Vagina (tissue), 2 donors: ENCODE results near the gene VIPR2. TPM values are rescaled to one million over a fixed set of nuclear protein-coding genes. Genes with fewer than 3 reads are reported as not detected.
A peak's percentile ranks its signal among the peaks of the same experiment; 100 is the strongest.

Experiments
- DNase-seq, 2 donors: peaks; one replicate each; pipeline ENCODE4 v3.0.0-alpha.2; 2017; ENCODE audit errors: extremely low spot score in 2 of 2
- H3K27ac ChIP-seq: fragments of 200-600 bp; sonication (generic); one replicate; pipeline ENCODE4 v1.5.1; 2019
- H3K27me3 ChIP-seq: fragments of 200-600 bp; sonication (generic); one replicate; pipeline ENCODE4 v1.5.1; 2019
- H3K36me3 ChIP-seq, 2 donors: fragments of 200-600 bp; sonication (generic); one replicate each; pipeline ENCODE4 v1.5.1; 2017 to 2019
- H3K4me1 ChIP-seq: fragments of 200-600 bp; sonication (generic); one replicate; pipeline ENCODE4 v1.5.1; 2019
- H3K4me3 ChIP-seq, 2 donors: fragments of 200-600 bp; sonication (generic); 1 replicate in 1 of 2; 2 replicates in 1 of 2; pipeline ENCODE4 v1.5.1; 2016 to 2019
- H3K9me3 ChIP-seq: fragments of 200-600 bp; sonication (generic); one replicate; pipeline ENCODE4 v1.5.1; 2019
- CTCF ChIP-seq, 3 experiments: fragments of 450-650 bp in 2 of 3; fragments of 200-600 bp in 1 of 3; sonication (generic) in 1 of 3; IDR thresholded peaks; one replicate each; pipeline ENCODE4 v1.5.1; 2017 to 2019; ENCODE audit warnings: antibody characterized with exemption in 3 of 3, mild to moderate bottlenecking in 2 of 3, moderate library complexity in 2 of 3
- POLR2A ChIP-seq, 2 donors: fragments of 450-650 bp; IDR thresholded peaks; one replicate each; pipeline ENCODE4 v1.6.1; 2017; ENCODE audit warnings: antibody characterized with exemption in 2 of 2, mild to moderate bottlenecking in 2 of 2, moderate library complexity in 2 of 2
- POLR2AphosphoS5 ChIP-seq, 2 donors: sonication (generic); formaldehyde crosslinking; IDR thresholded peaks; one replicate each; pipeline ENCODE4 v1.9.0; 2017; ENCODE audit warnings: antibody characterized with exemption in 2 of 2, mild to moderate bottlenecking in 2 of 2, low read depth in 1 of 2; ENCODE audit not compliant: insufficient read depth in 1 of 2
- intact Hi-C: fragments of 100-400 bp; cut with DNase I; formaldehyde crosslinking; loops from one replicate; pipeline ENCODE4 v1.15.1; 2023
- total RNA-seq: library from RNA; depleted of rRNA; stranded (reverse); fragments of >200 nt; gene quantifications from one replicate; pipeline ENCODE4 v1.2.3, GENCODE V29; 2016

The VIPR2 gene
- total RNA-seq, 1 donor from 2014 or later: 11.3 TPM

DNA sequence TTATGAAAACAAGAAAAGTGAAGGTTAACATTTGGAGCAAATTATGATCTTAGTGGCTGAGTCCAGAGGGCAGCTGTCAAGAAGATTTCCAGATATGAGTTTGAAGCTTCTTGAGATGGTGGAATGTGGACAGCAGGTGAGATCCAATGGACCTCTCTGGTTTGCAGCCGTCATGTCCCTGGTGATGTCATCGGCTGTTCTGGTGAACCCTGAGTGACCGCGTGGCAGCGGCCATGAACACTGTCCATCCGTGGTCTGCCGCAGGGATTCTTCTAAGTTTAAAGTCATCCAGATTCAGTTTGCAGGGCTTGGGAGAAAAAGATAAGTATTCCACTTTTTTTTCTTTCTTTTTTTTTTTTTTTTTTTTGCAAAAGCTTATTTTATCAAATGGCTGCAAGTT, 15.8 kb upstream of the VIPR2 start:
- Histone ChIP-seq H3K9me3 (no peaks in the 10 kb centered on the region), H3K4me3 (no peak overlapping the region), H3K36me3 (no peaks in the 10 kb centered on the region), H3K4me1 (no peaks in the 10 kb centered on the region), H3K27ac (no peak overlapping the region), H3K27me3 (no peaks in the 10 kb centered on the region)
- DNase-seq: no peak
- TF ChIP-seq POLR2A (IDR thresholded peaks at IDR 0.05) (no peak), CTCF (IDR thresholded peaks at IDR 0.05) (no peak), POLR2AphosphoS5 (IDR thresholded peaks at IDR 0.05; ENCODE audit: insufficient read depth in 1 of 2, low read depth in 1 of 2) (no peak)
- intact Hi-C loops: no loop called here

GRCh38 chr7:159159731-159160130, 15.1 kb upstream of the VIPR2 start:
- DNase-seq: peak in 1 of 2 donors; percentile 56
- intact Hi-C loops: no loop called here
- no peaks in the 10 kb centered on the region for H3K4me1 ChIP-seq
- H3K36me3 ChIP-seq: no peaks in the 10 kb centered on the region
- TF ChIP-seq POLR2AphosphoS5 (IDR thresholded peaks at IDR 0.05; ENCODE audit: insufficient read depth in 1 of 2, low read depth in 1 of 2): no peak
- no peaks in the 10 kb centered on the region for H3K9me3 ChIP-seq
- H3K27ac ChIP-seq: no peak overlapping the region
- no peak overlapping the region for H3K4me3 ChIP-seq
- no peaks in the 10 kb centered on the region for H3K27me3 ChIP-seq

- no peak overlapping the region for H3K27ac ChIP-seq
- H3K36me3 ChIP-seq: no peaks in the 10 kb centered on the region
- H3K4me1 ChIP-seq: no peaks in the 10 kb centered on the region
- no peaks in the 10 kb centered on the region for H3K27me3 ChIP-seq
- H3K9me3 ChIP-seq: no peaks in the 10 kb centered on the region
- peak in 1 of 2 donors; percentile 60 for DNase-seq
- TF ChIP-seq POLR2AphosphoS5 (IDR thresholded peaks at IDR 0.05; ENCODE audit: insufficient read depth in 1 of 2, low read depth in 1 of 2) (no peak), POLR2A (IDR thresholded peaks at IDR 0.05) (no peak), CTCF (IDR thresholded peaks at IDR 0.05) (no peak)
- intact Hi-C loops: no loop called here
- H3K4me3 ChIP-seq: no peak overlapping the region
These were observed 14.3 kb upstream of the VIPR2 start for GRCh38 chr7:159158888-159159405.

GRCh38 chr7:159158125-159158887, 13.6 kb upstream of the VIPR2 start:
- no peak for TF ChIP-seq POLR2A (IDR thresholded peaks at IDR 0.05)
- no peak for TF ChIP-seq CTCF (IDR thresholded peaks at IDR 0.05)
- TF ChIP-seq POLR2AphosphoS5 (IDR thresholded peaks at IDR 0.05; ENCODE audit: insufficient read depth in 1 of 2, low read depth in 1 of 2): no peak
- H3K36me3 ChIP-seq: no peaks in the 10 kb centered on the region
- H3K4me1 ChIP-seq: no peaks in the 10 kb centered on the region
- no peaks in the 10 kb centered on the region for H3K27me3 ChIP-seq
- peak in 1 of 2 donors; percentile 42 for DNase-seq
- no peaks in the 10 kb centered on the region for H3K9me3 ChIP-seq
- intact Hi-C loops: no loop called here
- no peak overlapping the region for H3K27ac ChIP-seq
- no peak overlapping the region for H3K4me3 ChIP-seq

DNA sequence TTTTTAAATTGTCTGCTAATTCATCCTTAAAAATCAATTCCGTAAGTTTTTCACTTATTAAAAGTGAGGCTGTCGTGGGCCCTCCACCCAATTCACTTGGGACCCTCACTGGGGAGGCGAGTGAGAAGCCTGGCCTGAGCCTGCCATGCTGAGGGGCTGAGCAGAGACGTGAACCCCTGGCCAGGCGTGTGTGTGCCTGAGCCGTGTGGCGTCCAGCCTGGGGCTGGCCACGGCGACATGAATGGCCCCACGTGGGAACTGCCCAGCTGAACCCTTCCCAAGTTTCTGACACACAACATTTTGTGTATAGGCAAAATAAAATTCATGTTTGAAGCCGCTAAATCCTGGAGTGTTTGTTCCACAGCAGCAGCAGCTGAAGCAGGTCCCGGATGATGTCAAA, 13.0 kb upstream of the VIPR2 start:
- Histone ChIP-seq H3K36me3 (no peaks in the 10 kb centered on the region), H3K9me3 (no peaks in the 10 kb centered on the region), H3K27ac (no peak overlapping the region), H3K4me1 (no peaks in the 10 kb centered on the region), H3K27me3 (no peaks in the 10 kb centered on the region), H3K4me3 (no peak overlapping the region)
- TF ChIP-seq CTCF (IDR thresholded peaks at IDR 0.05) (no peak), POLR2AphosphoS5 (IDR thresholded peaks at IDR 0.05; ENCODE audit: insufficient read depth in 1 of 2, low read depth in 1 of 2) (no peak), POLR2A (IDR thresholded peaks at IDR 0.05) (no peak)
- intact Hi-C loops: no loop called here
- no peak for DNase-seq
